Urinary bladder (tissue), 4 donors: ENCODE data around the gene BRINP2. TPM values are rescaled to one million over a fixed set of nuclear protein-coding genes. Genes with fewer than 3 reads are reported as not detected.

Experiments used
- DNase-seq: peaks from one replicate; pipeline ENCODE4 v3.0.0-alpha.2; 2015; ENCODE audit errors: extremely low spot score
- H3K27ac ChIP-seq: one replicate; pipeline ENCODE4 v1.5.1; 2013; ENCODE audit warnings: low read depth, mild to moderate bottlenecking, moderate library complexity
- H3K36me3 ChIP-seq: one replicate; pipeline ENCODE4 v1.6.1; 2013; ENCODE audit warnings: mild to moderate bottlenecking, moderate library complexity; ENCODE audit not compliant: insufficient read depth
- H3K4me1 ChIP-seq: one replicate; pipeline ENCODE4 v1.6.1; 2013; ENCODE audit warnings: mild to moderate bottlenecking, moderate library complexity; ENCODE audit not compliant: insufficient read depth
- H3K4me3 ChIP-seq: one replicate; pipeline ENCODE4 v1.5.1; 2013; ENCODE audit warnings: low read depth, low read length
- WGBS: extraction: QIAGEN DNeasy Blood & Tissue Kit; methylation state at CpG from one replicate; pipeline ENCODE4 v1.1.7; 2013; 5-methylcytosine and 5-hydroxymethylcytosine counted together
- polyA plus RNA-seq: library from polyadenylated mRNA; stranded (reverse); fragments of 200-250 nt; gene quantifications from one replicate; pipeline ENCODE4 v1.2.3, GENCODE V29; 2013
- total RNA-seq: library from RNA; depleted of rRNA; stranded (reverse); fragments of >200 nt; gene quantifications from one replicate; pipeline ENCODE4 v1.2.3, GENCODE V29; 2014
- donor health status: healthy with polysubstance abuse.
- donor health status: healthy.

Gene BRINP2
- total and polyA plus RNA-seq, 2 donors, result 0.25 to 0.90 TPM

GRCh38 chr1:177219554-177220458, 49.0 kb downstream of the BRINP2 start:
- Histone ChIP-seq H3K4me3 (no peak overlapping the region), H3K27ac (no peak overlapping the region), H3K36me3 (no peaks in the 10 kb centered on the region), H3K4me1 (no peaks in the 10 kb centered on the region)
- 51% methylated on average over 3 of the region's 3 CpGs for WGBS
- no peak for DNase-seq

- Histone ChIP-seq H3K36me3 (no peaks in the 10 kb centered on the region), H3K27ac (no peak overlapping the region), H3K4me1 (no peaks in the 10 kb centered on the region), H3K4me3 (no peak overlapping the region)
- WGBS, result 88% methylated on average over 2 of the region's 2 CpGs
- DNase-seq, result no peak
Measured at GRCh38 chr1:177223359-177223758, 52.6 kb downstream of the BRINP2 start.

GRCh38 chr1:177227978-177228692, 57.4 kb downstream of the BRINP2 start:
- H3K36me3 ChIP-seq, result no peaks in the 10 kb centered on the region
- H3K4me3 ChIP-seq, result no peak overlapping the region
- no peak for DNase-seq
- WGBS, result 65% methylated on average over 8 of the region's 8 CpGs
- no peak overlapping the region for H3K27ac ChIP-seq
- H3K4me1 ChIP-seq, result no peaks in the 10 kb centered on the region

- 76% methylated on average over 4 of the region's 4 CpGs for WGBS
- Histone ChIP-seq H3K27ac (no peak overlapping the region), H3K36me3 (no peaks in the 10 kb centered on the region), H3K4me3 (no peak overlapping the region), H3K4me1 (no peaks in the 10 kb centered on the region)
- DNase-seq, result no peak
Measured at GRCh38 chr1:177228693-177229065, 57.9 kb downstream of the BRINP2 start.

- Histone ChIP-seq H3K4me1 (no peaks in the 10 kb centered on the region), H3K4me3 (no peak overlapping the region), H3K27ac (no peak overlapping the region), H3K36me3 (no peaks in the 10 kb centered on the region)
- DNase-seq, result no peak
- 91% methylated on average over 20 of the region's 20 CpGs for WGBS
Measured at GRCh38 chr1:177229781-177230180, 59.0 kb downstream of the BRINP2 start.

DNA sequence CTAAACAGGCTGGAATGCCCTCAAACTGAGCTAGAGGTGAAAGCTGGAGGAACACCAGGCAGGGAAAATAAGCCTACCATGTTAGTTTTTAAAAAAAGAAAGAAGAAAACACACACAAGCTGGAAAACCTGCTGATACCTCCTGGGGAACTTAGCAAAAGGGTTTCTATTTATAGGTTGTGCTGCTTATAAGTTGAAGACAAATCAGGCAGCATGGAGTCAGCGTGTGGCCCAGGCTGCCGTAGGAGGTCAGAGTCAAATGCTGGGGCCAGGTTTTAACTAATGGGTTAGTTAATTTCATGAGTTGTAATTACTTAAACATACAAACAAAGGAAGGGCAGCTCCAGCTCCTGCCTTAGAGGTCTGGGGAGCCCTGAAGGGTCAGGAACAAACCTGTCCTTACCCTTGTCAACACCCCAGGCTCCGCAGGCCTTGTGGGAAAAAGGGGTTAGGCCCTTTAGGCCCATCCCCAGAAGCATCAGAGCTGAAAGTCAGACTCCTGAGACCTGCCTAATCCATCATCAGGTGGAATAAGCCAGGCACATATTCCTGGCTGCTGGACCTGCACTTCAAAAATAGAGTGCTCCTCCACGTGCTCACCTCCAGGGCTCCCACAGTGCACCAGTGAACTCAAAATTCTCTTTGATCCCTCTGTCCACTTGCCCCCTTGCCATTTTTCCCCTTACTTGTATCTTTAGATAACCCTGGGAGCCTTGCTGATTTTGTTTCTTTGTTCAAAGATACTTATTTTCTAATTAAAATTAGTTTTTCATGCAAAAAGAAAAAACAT, 59.7 kb downstream of the BRINP2 start:
- H3K4me1 ChIP-seq, result no peaks in the 10 kb centered on the region
- no peak overlapping the region for H3K4me3 ChIP-seq
- H3K27ac ChIP-seq, result no peak overlapping the region
- no peaks in the 10 kb centered on the region for H3K36me3 ChIP-seq
- DNase-seq, result no peak
- 81% methylated on average over 4 of the region's 4 CpGs for WGBS

GRCh38 chr1:177235350-177235749, 64.6 kb downstream of the BRINP2 start:
- 72% methylated on average over 7 of the region's 7 CpGs for WGBS
- Histone ChIP-seq H3K27ac (no peak overlapping the region), H3K36me3 (no peaks in the 10 kb centered on the region), H3K4me3 (no peak overlapping the region), H3K4me1 (no peaks in the 10 kb centered on the region)
- DNase-seq, result no peak

DNA sequence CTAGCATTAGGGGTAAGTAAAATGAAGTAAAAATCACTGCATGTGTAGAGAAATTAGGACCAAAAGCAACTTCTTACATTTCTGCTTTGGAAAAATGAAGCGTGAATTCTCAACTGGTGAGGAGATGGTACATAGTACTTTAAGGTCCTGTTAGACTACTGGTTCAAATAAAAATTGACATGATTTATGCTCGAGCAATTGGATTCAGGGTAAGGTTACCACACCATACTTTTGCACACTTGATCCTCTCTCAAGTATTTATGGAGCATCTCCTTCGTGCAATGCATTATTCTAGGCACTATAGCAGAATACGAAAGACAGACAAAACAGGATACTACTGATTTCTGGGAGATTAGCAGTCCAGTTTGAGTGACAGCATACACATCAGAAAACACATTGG, 66.2 kb downstream of the BRINP2 start:
- no peaks in the 10 kb centered on the region for H3K4me1 ChIP-seq
- no peak overlapping the region for H3K27ac ChIP-seq
- WGBS, result 84% methylated on average over 4 of the region's 4 CpGs
- H3K4me3 ChIP-seq, result no peak overlapping the region
- DNase-seq, result no peak
- H3K36me3 ChIP-seq, result no peaks in the 10 kb centered on the region

- 55% methylated on average over 4 of the region's 4 CpGs for WGBS
- Histone ChIP-seq H3K27ac (no peak overlapping the region), H3K36me3 (no peaks in the 10 kb centered on the region), H3K4me3 (no peak overlapping the region), H3K4me1 (no peaks in the 10 kb centered on the region)
- DNase-seq, result no peak
Measured at GRCh38 chr1:177238967-177239366, 68.2 kb downstream of the BRINP2 start.

- no peak overlapping the region for H3K4me3 ChIP-seq
- no peak for DNase-seq
- no peaks in the 10 kb centered on the region for H3K4me1 ChIP-seq
- WGBS, result 82% methylated on average over 2 of the region's 2 CpGs
- no peak overlapping the region for H3K27ac ChIP-seq
- H3K36me3 ChIP-seq, result no peaks in the 10 kb centered on the region
Measured at GRCh38 chr1:177239792-177240191, 69.0 kb downstream of the BRINP2 start.

- Histone ChIP-seq H3K4me3 (no peak overlapping the region), H3K27ac (no peak overlapping the region), H3K36me3 (no peaks in the 10 kb centered on the region), H3K4me1 (no peaks in the 10 kb centered on the region)
- no peak for DNase-seq
- 87% methylated on average over 1 of the region's 1 CpG for WGBS
Measured at GRCh38 chr1:177243773-177244172, 73.0 kb downstream of the BRINP2 start.

DNA sequence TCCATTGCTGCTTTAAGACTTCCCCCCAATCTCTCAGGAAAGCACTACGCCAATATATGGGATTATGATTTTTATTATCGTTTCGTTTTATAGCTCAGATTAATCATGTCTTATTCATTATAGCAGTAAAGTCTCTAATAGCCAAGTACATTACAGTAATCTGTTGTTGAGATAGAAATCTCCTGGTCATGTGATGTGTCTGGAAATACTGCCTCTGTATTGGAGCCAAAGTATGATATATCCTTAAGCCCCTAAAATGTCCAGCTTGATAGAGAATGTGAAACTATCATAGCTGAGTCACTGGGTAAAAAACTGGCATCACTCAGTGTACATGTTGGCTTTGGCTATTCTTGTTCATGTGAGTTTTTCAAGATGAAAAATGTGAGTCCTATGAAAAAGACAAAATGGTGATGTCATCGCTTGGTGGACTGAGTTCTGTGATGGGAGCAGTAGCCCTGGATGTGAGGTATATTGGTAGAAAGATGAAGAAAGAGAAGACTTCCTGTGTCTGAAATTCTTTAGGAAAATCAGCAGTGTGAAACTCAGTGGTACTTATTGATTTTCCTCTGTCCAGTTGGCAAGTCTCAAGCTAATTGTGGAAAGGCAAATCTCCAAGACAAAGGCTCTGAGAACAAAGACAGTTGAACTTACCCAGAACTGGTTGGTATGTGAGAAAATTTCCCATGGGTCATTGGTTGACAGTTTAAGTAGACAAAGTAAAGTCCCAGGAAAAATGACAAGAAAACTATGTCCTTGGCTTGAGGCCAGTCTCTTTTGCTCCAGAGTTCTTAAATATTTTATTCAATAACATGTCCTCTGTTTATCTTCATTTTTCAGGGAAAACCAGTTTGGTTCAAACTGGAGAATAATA, 76.2 kb downstream of the BRINP2 start:
- no peak overlapping the region for H3K27ac ChIP-seq
- DNase-seq, result peak; percentile 25
- no peaks in the 10 kb centered on the region for H3K4me1 ChIP-seq
- 44% methylated on average over 4 of the region's 4 CpGs for WGBS
- no peaks in the 10 kb centered on the region for H3K36me3 ChIP-seq
- no peak overlapping the region for H3K4me3 ChIP-seq

DNA sequence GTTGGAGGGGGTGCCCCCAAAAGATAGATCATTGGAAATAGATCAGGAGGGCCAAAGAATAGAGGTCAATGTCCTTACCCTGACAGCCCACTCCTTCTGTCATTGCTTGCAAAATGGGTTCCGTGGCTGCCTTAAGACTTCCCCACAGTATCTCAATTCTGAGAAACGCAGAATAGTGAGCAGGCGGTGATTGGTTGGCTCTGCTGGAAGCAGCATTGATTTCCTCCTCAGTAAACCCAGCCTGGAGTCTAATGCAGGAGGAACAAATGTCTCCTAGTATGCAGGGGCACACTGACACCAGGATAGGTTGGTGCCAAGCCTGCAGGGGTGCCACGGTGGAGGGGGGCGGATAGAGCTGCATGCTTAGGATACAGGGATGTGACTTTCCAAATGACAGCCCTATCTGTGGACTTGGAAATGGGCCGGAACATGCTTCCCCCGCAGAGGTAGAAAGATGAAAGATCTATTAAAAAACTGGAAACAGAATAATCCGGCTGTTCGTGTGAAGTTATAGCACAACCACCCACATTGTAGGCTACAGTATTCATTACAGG, 76.9 kb downstream of the BRINP2 start:
- Histone ChIP-seq H3K4me3 (no peak overlapping the region), H3K27ac (no peak overlapping the region), H3K4me1 (no peaks in the 10 kb centered on the region), H3K36me3 (no peaks in the 10 kb centered on the region)
- WGBS, result 83% methylated on average over 9 of the region's 9 CpGs
- DNase-seq, result no peak
